Measurements from ENCODE around the gene GFRA1. TPM values are rescaled to one million over a fixed set of nuclear protein-coding genes. Genes with fewer than 3 reads are reported as not detected.
"Not testable (repeated sequence)": the region's sequence is repeated elsewhere in the genome, so short reads cannot be mapped to it uniquely, and the experiment has no call there.

Gene GFRA1
- total RNA-seq, 1 donor from 2014 or later, result 44.1 TPM

DNA sequence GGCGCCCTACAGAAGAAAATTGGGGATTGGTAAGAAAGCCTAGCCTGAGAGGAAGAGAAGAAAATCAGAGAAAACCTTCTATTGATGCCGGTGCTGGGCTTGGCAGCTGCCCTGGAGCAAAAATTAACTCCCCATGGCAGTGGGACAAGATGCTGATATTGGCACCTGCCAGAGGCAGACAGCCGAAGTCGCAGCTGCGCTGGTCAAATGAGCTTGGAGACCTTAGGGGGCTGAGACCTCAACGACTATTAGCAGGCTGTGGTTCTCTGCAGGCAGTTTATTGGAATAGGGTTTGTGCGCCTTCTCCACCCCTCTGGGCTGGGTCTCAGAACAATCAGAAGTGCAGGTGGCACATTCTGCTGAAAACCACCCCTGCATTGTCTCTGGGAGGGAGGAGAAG lies 213.7 kb downstream of the GFRA1 start:
- no peaks in the 10 kb centered on the region for H3K9me3 Mint-ChIP-seq (ENCODE audit: unreplicated experiment)
- H3K36me3 Mint-ChIP-seq (ENCODE audit: unreplicated experiment), result peaks cover 2% of the 10 kb centered on the region
- no peak overlapping the region for H3K27ac Mint-ChIP-seq (ENCODE audit: unreplicated experiment)
- H3K4me3 Mint-ChIP-seq (ENCODE audit: unreplicated experiment), result no peak overlapping the region
- TF ChIP-seq, protein P1, sequence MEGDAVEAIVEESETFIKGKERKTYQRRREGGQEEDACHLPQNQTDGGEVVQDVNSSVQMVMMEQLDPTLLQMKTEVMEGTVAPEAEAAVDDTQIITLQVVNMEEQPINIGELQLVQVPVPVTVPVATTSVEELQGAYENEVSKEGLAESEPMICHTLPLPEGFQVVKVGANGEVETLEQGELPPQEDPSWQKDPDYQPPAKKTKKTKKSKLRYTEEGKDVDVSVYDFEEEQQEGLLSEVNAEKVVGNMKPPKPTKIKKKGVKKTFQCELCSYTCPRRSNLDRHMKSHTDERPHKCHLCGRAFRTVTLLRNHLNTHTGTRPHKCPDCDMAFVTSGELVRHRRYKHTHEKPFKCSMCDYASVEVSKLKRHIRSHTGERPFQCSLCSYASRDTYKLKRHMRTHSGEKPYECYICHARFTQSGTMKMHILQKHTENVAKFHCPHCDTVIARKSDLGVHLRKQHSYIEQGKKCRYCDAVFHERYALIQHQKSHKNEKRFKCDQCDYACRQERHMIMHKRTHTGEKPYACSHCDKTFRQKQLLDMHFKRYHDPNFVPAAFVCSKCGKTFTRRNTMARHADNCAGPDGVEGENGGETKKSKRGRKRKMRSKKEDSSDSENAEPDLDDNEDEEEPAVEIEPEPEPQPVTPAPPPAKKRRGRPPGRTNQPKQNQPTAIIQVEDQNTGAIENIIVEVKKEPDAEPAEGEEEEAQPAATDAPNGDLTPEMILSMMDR (IDR thresholded peaks at IDR 0.05), result no peak
- DNase-seq (ENCODE audit: extremely low spot score, unreplicated experiment), result no peak
- no peaks in the 10 kb centered on the region for H3K27me3 Mint-ChIP-seq (ENCODE audit: unreplicated experiment)
- no peaks in the 10 kb centered on the region for H3K4me1 Mint-ChIP-seq (ENCODE audit: unreplicated experiment)

DNA sequence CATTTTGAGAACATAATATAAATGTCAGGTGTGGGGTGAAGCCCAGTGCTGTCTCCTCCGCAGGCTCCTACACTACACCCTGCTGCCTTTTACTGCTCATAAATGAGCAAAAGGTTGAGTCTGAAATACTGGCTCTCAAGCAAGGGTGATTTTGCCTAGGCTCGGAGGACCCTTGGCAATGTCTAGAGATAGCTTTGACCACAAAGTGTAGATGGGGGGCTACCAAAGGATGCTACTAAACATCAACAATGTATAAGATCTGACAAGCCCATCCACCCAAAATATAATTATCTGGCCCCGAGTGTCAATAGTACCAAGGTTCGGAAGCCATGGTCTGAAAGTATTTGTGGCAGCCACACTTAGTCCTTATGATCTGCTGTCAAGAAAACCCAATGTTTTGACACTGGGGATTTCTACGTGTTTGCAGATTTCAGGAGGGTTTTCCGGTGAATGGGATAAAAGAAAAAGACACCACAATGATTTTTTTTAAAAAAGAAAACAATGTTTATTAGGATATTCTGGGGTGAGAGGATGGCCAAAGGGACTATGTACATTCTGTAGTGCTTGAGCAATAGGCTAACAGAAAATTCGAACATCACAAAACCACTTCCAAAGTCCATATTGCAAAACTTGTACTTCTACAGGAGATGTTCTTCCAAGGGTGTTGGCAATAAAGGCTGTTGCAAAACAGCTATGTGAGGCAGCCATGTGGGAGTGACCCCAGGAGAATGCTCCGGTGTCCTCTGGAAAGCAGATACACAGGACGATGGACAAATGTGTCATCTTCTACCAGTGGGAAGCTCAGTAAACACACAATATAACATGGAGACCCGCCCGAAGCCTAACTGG lies 216.3 kb downstream of the GFRA1 start:
- Mint-ChIP-seq H3K9me3 (ENCODE audit: unreplicated experiment) (no peaks in the 10 kb centered on the region), H3K4me3 (ENCODE audit: unreplicated experiment) (no peak overlapping the region), H3K4me1 (ENCODE audit: unreplicated experiment) (peaks cover 11% of the 10 kb centered on the region), H3K27ac (ENCODE audit: unreplicated experiment) (no peak overlapping the region), H3K27me3 (ENCODE audit: unreplicated experiment) (no peaks in the 10 kb centered on the region), H3K36me3 (ENCODE audit: unreplicated experiment) (peaks cover 2% of the 10 kb centered on the region)
- TF ChIP-seq, protein P1 (IDR thresholded peaks at IDR 0.05), result no peak
- no peak for DNase-seq (ENCODE audit: extremely low spot score, unreplicated experiment)

DNA sequence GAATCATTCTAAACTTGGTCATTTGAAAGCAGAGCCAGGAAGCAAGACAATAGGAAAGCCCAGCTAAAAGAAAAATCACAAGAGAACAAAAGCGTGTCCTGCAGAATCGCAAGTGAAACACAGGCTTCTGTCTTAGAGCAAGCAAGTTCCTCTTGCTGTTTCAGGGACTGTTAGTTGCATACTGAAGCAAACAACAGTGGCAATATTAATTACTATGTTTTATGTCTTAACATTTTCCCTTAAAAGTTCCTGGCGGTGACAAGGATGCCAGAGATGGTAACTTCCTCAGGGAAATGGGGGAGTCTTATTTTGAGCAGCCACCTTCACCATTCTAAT lies 217.1 kb downstream of the GFRA1 start:
- Mint-ChIP-seq H3K27ac (ENCODE audit: unreplicated experiment) (no peak overlapping the region), H3K36me3 (ENCODE audit: unreplicated experiment) (peaks cover 2% of the 10 kb centered on the region), H3K9me3 (ENCODE audit: unreplicated experiment) (no peaks in the 10 kb centered on the region)

DNA sequence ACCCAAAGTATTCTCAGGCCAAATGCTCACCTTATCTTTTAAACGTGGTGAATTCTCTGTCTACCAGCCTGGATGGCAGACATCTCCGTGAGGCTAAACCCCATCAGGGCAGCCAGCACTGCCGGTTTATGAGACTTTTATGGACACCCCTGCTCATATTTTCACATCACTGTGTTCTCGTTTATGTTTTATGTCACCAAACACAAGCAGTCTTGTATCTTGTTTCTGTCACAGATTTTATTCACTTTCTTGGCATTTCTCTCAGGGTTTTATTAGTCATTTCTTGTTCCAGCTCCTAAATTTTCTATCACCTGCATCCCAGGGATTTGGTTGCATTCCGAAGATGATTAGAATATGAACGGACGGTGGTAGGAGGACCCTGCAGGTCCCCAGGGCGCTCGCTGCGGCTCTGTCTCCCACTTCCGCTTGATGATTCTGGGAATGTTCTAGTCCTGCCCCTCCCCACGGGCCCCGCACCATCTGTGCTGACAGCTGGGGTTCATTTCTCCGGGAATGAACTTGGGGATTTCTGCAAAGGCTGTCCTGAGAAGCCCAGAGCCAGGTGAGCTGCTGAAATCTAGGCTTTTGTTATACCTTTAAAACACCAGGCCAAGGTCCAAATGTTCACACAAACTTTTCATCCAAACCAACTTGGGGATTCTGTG lies 217.6 kb downstream of the GFRA1 start:
- H3K27me3 Mint-ChIP-seq (ENCODE audit: unreplicated experiment), result peaks cover 4% of the 10 kb centered on the region
- H3K27ac Mint-ChIP-seq (ENCODE audit: unreplicated experiment), result no peak overlapping the region
- no peak overlapping the region for H3K4me3 Mint-ChIP-seq (ENCODE audit: unreplicated experiment)
- DNase-seq (ENCODE audit: extremely low spot score, unreplicated experiment), result no peak
- TF ChIP-seq, protein P1 (IDR thresholded peaks at IDR 0.05), result no peak
- H3K36me3 Mint-ChIP-seq (ENCODE audit: unreplicated experiment), result peaks cover 2% of the 10 kb centered on the region
- no peaks in the 10 kb centered on the region for H3K9me3 Mint-ChIP-seq (ENCODE audit: unreplicated experiment)
- H3K4me1 Mint-ChIP-seq (ENCODE audit: unreplicated experiment), result peaks cover 11% of the 10 kb centered on the region

More for the DNA sequence above, 217.1 kb downstream of the GFRA1 start:
- DNase-seq (ENCODE audit: extremely low spot score, unreplicated experiment), result no peak
- H3K27me3 Mint-ChIP-seq (ENCODE audit: unreplicated experiment), result peaks cover 4% of the 10 kb centered on the region
- H3K4me3 Mint-ChIP-seq (ENCODE audit: unreplicated experiment), result no peak overlapping the region
- TF ChIP-seq, protein P1 (IDR thresholded peaks at IDR 0.05), result no peak
- H3K4me1 Mint-ChIP-seq (ENCODE audit: unreplicated experiment), result peaks cover 11% of the 10 kb centered on the region

DNA sequence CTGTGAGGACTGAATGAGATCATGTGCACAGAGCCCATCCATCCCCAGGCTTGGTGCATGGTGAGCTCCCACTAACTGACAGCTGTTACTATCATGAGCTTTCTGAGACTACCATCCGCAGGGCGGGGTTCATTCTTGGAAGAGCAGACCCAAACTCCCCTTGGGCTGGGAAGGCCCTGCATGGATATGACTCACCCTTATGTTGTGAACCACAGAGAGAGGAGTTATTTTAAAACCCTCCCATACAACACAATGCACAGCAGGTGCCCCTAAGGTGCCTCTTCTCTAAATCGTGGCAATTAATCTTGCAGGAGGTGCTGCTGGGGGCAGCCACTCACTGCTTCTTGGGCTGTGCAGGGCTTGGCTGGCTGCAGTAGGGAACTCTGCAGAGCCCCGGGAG lies 219.1 kb downstream of the GFRA1 start:
- no peak overlapping the region for H3K27ac Mint-ChIP-seq (ENCODE audit: unreplicated experiment)
- TF ChIP-seq, protein P1 (IDR thresholded peaks at IDR 0.05), result no peak
- H3K36me3 Mint-ChIP-seq (ENCODE audit: unreplicated experiment), result peaks cover 2% of the 10 kb centered on the region
- no peaks in the 10 kb centered on the region for H3K9me3 Mint-ChIP-seq (ENCODE audit: unreplicated experiment)
- peaks cover 4% of the 10 kb centered on the region for H3K27me3 Mint-ChIP-seq (ENCODE audit: unreplicated experiment)
- peaks cover 11% of the 10 kb centered on the region for H3K4me1 Mint-ChIP-seq (ENCODE audit: unreplicated experiment)
- H3K4me3 Mint-ChIP-seq (ENCODE audit: unreplicated experiment), result no peak overlapping the region
- no peak for DNase-seq (ENCODE audit: extremely low spot score, unreplicated experiment)

DNA sequence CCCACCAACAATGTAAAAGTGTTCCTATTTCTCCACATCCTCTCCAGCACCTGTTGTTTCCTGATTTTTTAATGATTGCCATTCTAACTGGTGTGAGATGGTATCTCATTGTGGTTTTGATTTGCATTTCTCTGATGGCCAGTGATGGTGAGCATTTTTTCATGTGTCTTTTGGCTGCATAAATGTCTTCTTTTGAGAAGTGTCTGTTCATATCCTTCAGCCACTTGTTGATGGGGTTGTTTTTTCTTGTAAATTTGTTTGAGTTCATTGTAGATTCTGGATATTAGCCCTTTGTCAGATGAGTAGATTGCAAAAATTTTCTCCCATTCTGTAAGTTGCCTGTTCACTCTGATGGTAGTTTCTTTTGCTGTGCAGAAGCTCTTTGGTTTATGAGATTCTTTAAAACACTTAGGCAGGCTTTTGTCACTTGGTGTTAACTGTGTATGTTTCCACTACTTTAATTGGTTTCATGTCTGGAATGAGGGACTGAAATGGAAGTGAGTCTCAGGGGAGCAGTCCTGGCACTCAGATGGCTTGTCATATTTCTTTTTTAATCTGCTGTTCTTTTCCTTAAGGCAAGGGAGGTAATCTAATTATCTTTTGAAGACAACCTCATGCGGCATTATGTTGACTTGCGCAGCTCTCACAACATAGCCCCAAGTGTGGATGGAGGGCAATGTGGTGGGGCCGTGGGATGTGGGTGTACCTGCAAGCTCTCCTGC lies 219.8 kb downstream of the GFRA1 start:
- H3K36me3 Mint-ChIP-seq (ENCODE audit: unreplicated experiment); H3K27me3 Mint-ChIP-seq (ENCODE audit: unreplicated experiment); H3K27ac Mint-ChIP-seq (ENCODE audit: unreplicated experiment); H3K4me3 Mint-ChIP-seq (ENCODE audit: unreplicated experiment); H3K9me3 Mint-ChIP-seq (ENCODE audit: unreplicated experiment); DNase-seq (ENCODE audit: extremely low spot score, unreplicated experiment): not testable (repeated sequence)
- peaks cover 17% of the 10 kb centered on the region for H3K4me1 Mint-ChIP-seq (ENCODE audit: unreplicated experiment)

DNA sequence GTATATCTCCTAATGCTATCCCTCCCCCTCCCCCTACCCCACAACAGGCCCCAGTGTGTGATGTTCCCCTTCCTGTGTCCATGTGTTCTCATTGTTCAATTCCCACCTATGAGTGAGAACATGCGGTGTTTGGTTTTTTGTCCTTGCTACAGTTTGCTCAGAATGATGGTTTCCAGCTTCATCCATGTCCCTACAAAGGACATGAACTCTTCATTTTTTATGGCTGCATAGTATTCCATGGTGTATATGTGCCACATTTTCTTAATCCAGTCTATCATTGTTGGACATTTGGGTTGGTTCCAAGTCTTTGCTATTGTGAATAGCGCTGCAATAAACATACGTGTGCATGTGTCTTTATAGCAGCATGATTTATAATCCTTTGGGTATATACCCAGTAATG lies 220.5 kb downstream of the GFRA1 start:
- peaks cover 22% of the 10 kb centered on the region for H3K4me1 Mint-ChIP-seq (ENCODE audit: unreplicated experiment)
- not testable (repeated sequence) for H3K4me3 Mint-ChIP-seq (ENCODE audit: unreplicated experiment); H3K36me3 Mint-ChIP-seq (ENCODE audit: unreplicated experiment); H3K9me3 Mint-ChIP-seq (ENCODE audit: unreplicated experiment); H3K27ac Mint-ChIP-seq (ENCODE audit: unreplicated experiment); H3K27me3 Mint-ChIP-seq (ENCODE audit: unreplicated experiment); DNase-seq (ENCODE audit: extremely low spot score, unreplicated experiment)

All from osteocyte (in vitro differentiated cells).